ENCODE results near the gene CMIP.

CMIP gene

GRCh38 chr16:81447383-81448101, 2.9 kb downstream of the CMIP start:
- no peak for DNase-seq (ENCODE audit: low read depth)

- DNase-seq (ENCODE audit: low read depth) = no peak
Measured at GRCh38 chr16:81448154-81449131, 3.8 kb downstream of the CMIP start.

GRCh38 chr16:81449241-81449640, 4.6 kb downstream of the CMIP start:
- no peak for DNase-seq (ENCODE audit: low read depth)

- DNase-seq (ENCODE audit: low read depth) = no peak
Measured at GRCh38 chr16:81449899-81450608, 5.4 kb downstream of the CMIP start.

- no peak for DNase-seq (ENCODE audit: low read depth)
Measured at GRCh38 chr16:81450783-81451491, 6.3 kb downstream of the CMIP start.

GRCh38 chr16:81451753-81452680, 7.4 kb downstream of the CMIP start:
- DNase-seq (ENCODE audit: low read depth) = no peak

GRCh38 chr16:81453091-81453728, 8.6 kb downstream of the CMIP start:
- no peak for DNase-seq (ENCODE audit: low read depth)

GRCh38 chr16:81454044-81454443, 9.4 kb downstream of the CMIP start:
- DNase-seq (ENCODE audit: low read depth) = no peak

GRCh38 chr16:81455006-81455405, 10.4 kb downstream of the CMIP start:
- no peak for DNase-seq (ENCODE audit: low read depth)

GRCh38 chr16:81455720-81456494, 11.3 kb downstream of the CMIP start:
- DNase-seq (ENCODE audit: low read depth) = no peak

- DNase-seq (ENCODE audit: low read depth) = no peak
Measured at GRCh38 chr16:81456523-81457325, 12.1 kb downstream of the CMIP start.

- DNase-seq (ENCODE audit: low read depth) = peak; percentile 74
Measured at GRCh38 chr16:81457326-81458133, 12.9 kb downstream of the CMIP start.

GRCh38 chr16:81458149-81458669, 13.6 kb downstream of the CMIP start:
- DNase-seq (ENCODE audit: low read depth) = no peak

- no peak for DNase-seq (ENCODE audit: low read depth)
Measured at GRCh38 chr16:81458827-81459598, 14.4 kb downstream of the CMIP start.

- no peak for DNase-seq (ENCODE audit: low read depth)
Measured at GRCh38 chr16:81460075-81460474, 15.5 kb downstream of the CMIP start.

GRCh38 chr16:81461243-81461642, 16.6 kb downstream of the CMIP start:
- no peak for DNase-seq (ENCODE audit: low read depth)

GRCh38 chr16:81461766-81462165, 17.2 kb downstream of the CMIP start:
- DNase-seq (ENCODE audit: low read depth) = no peak

Data from ELR (cell line).